Activated B cell treated with CpG ODN at 0.5 μM for 24 hours (primary cell): ENCODE results near the gene GLT8D1. TPM values are rescaled to one million over a fixed set of nuclear protein-coding genes. Genes with fewer than 3 reads are reported as not detected.

Experiments
- ATAC-seq: fragments of 200-7000 bp; cut with Tn5 transposase; one replicate; pipeline ENCODE4 v1.10.0; 2021; ENCODE audit warnings: low read depth, mild to moderate bottlenecking, moderate library complexity
- CTCF ChIA-PET: fragments of 350-600 bp; sonication (Branson Sonifier 250); formaldehyde crosslinking; loops from one replicate; lab custom pipeline; 2021; ENCODE audit warnings: antibody characterized with exemption; lab: Charles Lee
- POLR2A ChIA-PET: fragments of 350-600 bp; sonication (Branson Sonifier 250); formaldehyde crosslinking; loops from one replicate; lab custom pipeline; 2021; ENCODE audit warnings: antibody characterized with exemption; lab: Charles Lee
- DNase-seq: peaks from one replicate; pipeline ENCODE4 v3.0.0; 2022
- H3K27ac Mint-ChIP-seq: one replicate; pipeline ENCODE4 v1.8.0; 2020; ENCODE audit warnings: mixed read lengths
- H3K27me3 Mint-ChIP-seq: one replicate; pipeline ENCODE4 v1.8.0; 2021; ENCODE audit warnings: mixed read lengths
- H3K36me3 Mint-ChIP-seq: one replicate; pipeline ENCODE4 v1.8.0; 2021; ENCODE audit warnings: low read depth, mixed read lengths
- H3K4me1 Mint-ChIP-seq: one replicate; pipeline ENCODE4 v1.8.0; 2021; ENCODE audit warnings: mixed read lengths
- H3K4me3 Mint-ChIP-seq: one replicate; pipeline ENCODE4 v1.8.0; 2020; ENCODE audit warnings: mild to moderate bottlenecking, mixed read lengths
- H3K9me3 Mint-ChIP-seq: one replicate; pipeline ENCODE4 v1.8.0; 2020; ENCODE audit warnings: mixed read lengths
- intact Hi-C: fragments of 100-400 bp; cut with micrococcal nuclease; formaldehyde crosslinking; loops from one replicate; pipeline ENCODE4 v1.15.1; 2024
- total RNA-seq: library from RNA; stranded (reverse); gene quantifications from 2 replicates; pipeline ENCODE4 v1.2.3, GENCODE V29; 2022
- TF ChIP-seq, protein P1 (sequence below): fragments of 200-600 bp; IDR thresholded peaks from one replicate; pipeline ENCODE4 v1.8.0; 2022; ENCODE audit warnings: antibody characterized with exemption, mild to moderate bottlenecking

The GLT8D1 gene
- total RNA-seq, 1 donor from 2014 or later: 22.2 TPM

DNA sequence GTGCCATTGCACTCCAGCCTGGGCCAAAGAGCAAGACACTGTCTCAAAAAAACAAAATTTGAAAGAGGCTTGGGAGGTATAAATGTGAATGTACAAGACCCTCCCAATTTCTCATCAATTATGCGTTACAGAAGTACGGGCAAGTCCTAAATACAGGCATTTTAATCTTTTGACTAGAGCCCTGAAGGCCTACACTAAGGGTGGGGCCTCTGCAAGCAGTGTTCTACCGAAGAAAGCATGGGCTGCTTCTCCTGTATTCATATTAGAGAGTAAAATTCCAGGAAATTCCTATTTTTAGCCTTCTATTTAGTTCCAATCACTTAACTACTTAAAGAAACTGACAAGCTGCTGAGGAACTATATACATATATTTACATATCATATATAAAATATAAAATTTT lies 45.5 kb downstream of the GLT8D1 start:
- DNase-seq (no peak), ATAC-seq (no peak)
- Mint-ChIP-seq H3K4me3 (no peak overlapping the region), H3K27me3 (no peaks in the 10 kb centered on the region), H3K9me3 (no peaks in the 10 kb centered on the region), H3K36me3 (peaks cover 69% of the 10 kb centered on the region), H3K27ac (no peak overlapping the region), H3K4me1 (no peaks in the 10 kb centered on the region)
- TF ChIP-seq, protein P1, sequence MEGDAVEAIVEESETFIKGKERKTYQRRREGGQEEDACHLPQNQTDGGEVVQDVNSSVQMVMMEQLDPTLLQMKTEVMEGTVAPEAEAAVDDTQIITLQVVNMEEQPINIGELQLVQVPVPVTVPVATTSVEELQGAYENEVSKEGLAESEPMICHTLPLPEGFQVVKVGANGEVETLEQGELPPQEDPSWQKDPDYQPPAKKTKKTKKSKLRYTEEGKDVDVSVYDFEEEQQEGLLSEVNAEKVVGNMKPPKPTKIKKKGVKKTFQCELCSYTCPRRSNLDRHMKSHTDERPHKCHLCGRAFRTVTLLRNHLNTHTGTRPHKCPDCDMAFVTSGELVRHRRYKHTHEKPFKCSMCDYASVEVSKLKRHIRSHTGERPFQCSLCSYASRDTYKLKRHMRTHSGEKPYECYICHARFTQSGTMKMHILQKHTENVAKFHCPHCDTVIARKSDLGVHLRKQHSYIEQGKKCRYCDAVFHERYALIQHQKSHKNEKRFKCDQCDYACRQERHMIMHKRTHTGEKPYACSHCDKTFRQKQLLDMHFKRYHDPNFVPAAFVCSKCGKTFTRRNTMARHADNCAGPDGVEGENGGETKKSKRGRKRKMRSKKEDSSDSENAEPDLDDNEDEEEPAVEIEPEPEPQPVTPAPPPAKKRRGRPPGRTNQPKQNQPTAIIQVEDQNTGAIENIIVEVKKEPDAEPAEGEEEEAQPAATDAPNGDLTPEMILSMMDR: no peak
- CTCF ChIA-PET: no interaction called here
- intact Hi-C loops: no loop called here
- POLR2A ChIA-PET: no interaction called here

DNA sequence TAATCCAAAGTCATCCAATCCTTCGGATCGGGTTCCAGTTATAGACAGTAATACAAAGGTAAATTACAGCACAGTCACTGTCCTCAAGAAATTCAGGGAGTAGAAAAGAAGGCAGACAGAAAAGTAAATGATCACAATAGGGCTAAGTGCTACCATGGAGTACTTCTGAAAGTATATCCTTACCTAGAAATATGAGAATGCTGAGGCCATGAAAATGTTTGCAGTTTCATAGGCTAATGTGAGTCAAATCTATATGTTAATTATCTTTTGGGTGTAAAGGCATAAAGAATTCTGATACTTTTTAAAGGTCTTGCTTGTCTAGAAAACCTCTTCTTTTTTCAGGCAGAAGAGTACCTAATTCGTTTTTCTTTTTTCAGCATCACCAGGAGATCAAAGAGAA lies 49.7 kb downstream of the GLT8D1 start:
- peaks cover 75% of the 10 kb centered on the region for H3K36me3 Mint-ChIP-seq
- ATAC-seq (no peak), DNase-seq (no peak)
- POLR2A ChIA-PET: no interaction called here
- H3K9me3 Mint-ChIP-seq: no peaks in the 10 kb centered on the region
- CTCF ChIA-PET: no interaction called here
- intact Hi-C loops: no loop called here
- no peak overlapping the region for H3K4me3 Mint-ChIP-seq
- no peaks in the 10 kb centered on the region for H3K27me3 Mint-ChIP-seq
- no peaks in the 10 kb centered on the region for H3K4me1 Mint-ChIP-seq
- TF ChIP-seq, protein P1: no peak
- no peak overlapping the region for H3K27ac Mint-ChIP-seq

DNA sequence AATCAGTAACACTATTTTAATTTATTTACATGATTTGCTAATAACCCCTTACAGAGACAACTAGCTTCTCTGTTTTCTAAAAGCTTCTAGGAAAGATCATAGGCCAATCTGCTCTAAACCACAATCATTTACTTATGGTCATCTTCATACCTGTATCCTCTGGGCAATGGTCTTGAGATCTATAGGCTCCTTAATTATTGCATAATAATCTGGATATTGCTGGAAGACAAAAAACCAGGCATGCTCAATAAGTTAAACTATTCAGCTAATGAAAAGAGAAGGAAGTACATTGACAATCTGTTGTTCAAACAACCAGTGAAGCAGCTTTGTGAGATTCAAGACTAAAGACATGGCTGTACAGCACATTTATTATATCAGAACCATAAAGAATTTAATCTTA lies 54.0 kb downstream of the GLT8D1 start:
- ChIA-PET CTCF (no interaction called here), POLR2A (interaction anchor here (0.6 kb wide), 1 partner anchor 427 kb away, joined by 4 read pairs; no protein-coding TSS in a partner anchor)
- no peaks in the 10 kb centered on the region for H3K4me1 Mint-ChIP-seq
- H3K36me3 Mint-ChIP-seq: peaks cover 78% of the 10 kb centered on the region
- intact Hi-C loops: no loop called here
- H3K4me3 Mint-ChIP-seq: no peak overlapping the region
- H3K27me3 Mint-ChIP-seq: no peaks in the 10 kb centered on the region
- TF ChIP-seq, protein P1: no peak
- no peaks in the 10 kb centered on the region for H3K9me3 Mint-ChIP-seq
- ATAC-seq (no peak), DNase-seq (no peak)
- no peak overlapping the region for H3K27ac Mint-ChIP-seq

DNA sequence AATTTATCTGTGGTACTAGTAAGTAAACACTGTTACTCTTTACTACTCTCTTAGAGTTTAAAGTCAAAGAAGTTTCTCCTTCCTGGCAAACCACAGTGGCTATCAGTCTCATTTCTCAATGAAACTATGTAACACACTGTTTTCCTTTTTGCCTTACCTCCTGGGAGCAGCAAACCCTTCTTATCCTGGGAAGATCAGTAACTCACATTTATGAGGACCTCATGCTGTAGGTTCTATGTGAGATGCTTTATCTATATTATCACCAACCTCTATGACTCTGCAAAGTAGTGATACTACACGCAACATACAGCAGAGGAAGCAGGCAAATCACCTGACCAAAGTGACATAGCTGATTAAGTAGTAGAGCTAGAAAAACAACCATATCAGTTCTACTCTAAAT lies 55.2 kb downstream of the GLT8D1 start:
- TF ChIP-seq, protein P1: no peak
- Mint-ChIP-seq H3K36me3 (peaks cover 79% of the 10 kb centered on the region), H3K27me3 (no peaks in the 10 kb centered on the region), H3K4me3 (no peak overlapping the region), H3K9me3 (no peaks in the 10 kb centered on the region), H3K27ac (no peak overlapping the region), H3K4me1 (no peaks in the 10 kb centered on the region)
- ATAC-seq (no peak), DNase-seq (no peak)
- intact Hi-C loops: no loop called here
- ChIA-PET POLR2A (no interaction called here), CTCF (no interaction called here)

DNA sequence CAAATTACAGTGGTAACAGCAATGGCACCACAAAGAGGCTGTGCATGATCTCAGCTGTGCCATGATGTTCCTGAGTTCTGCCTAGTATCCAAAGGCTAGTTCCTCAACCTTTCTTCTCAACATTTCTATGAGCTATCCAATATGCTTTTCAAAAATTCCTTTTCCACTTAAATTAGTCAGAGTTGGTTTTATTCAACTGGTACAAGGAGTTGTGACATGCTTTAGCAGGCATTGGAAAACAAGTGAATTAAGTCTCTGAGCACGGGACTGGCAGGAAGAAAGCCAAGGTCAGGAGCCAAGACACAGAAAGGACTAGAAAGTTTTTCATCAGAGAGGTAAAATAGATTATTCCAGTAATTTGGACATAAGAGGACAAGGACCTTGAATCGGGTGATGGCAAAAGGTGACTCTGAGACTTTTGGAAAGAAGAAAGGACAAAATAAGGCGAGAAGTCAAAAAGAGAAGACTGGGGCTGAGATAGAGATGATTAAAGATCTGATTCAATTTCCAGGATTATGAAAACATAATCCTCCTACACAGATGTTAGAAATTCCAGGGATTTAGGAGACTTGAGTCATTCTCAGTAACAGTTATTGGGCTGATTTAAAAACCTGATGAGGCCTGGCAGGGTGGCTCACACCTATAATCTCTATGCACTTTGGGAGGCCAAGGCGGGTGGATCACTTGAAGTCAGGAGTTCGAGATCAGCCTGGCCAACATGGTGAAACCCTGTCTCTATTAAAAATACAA lies 56.0 kb downstream of the GLT8D1 start:
- intact Hi-C loops: no loop called here
- H3K27ac Mint-ChIP-seq: no peak overlapping the region
- no peak for DNase-seq
- CTCF ChIA-PET: no interaction called here
- no peak for ATAC-seq
- H3K4me1 Mint-ChIP-seq: no peaks in the 10 kb centered on the region
- peaks cover 81% of the 10 kb centered on the region for H3K36me3 Mint-ChIP-seq
- H3K4me3 Mint-ChIP-seq: no peak overlapping the region
- TF ChIP-seq, protein P1: no peak
- H3K9me3 Mint-ChIP-seq: no peaks in the 10 kb centered on the region
- H3K27me3 Mint-ChIP-seq: no peaks in the 10 kb centered on the region
- POLR2A ChIA-PET: no interaction called here
